DND-41 (cell line): ENCODE results near the gene TSHZ2.

ENCODE experiments used
- CTCF ChIP-seq: IDR thresholded peaks from 2 replicates; pipeline ENCODE4 v1.5.1; 2012; ENCODE audit warnings: borderline replicate concordance, low read length, moderate library complexity, mild to moderate bottlenecking; ENCODE audit not compliant: poor library complexity, severe bottlenecking; ENCODE audit errors: extremely low read depth
- EZH2 ChIP-seq: IDR thresholded peaks from 3 replicates; pipeline ENCODE4 v1.6.1; 2012; ENCODE audit warnings: borderline replicate concordance, low read depth, mild to moderate bottlenecking, moderate library complexity, low read length, inconsistent platforms; ENCODE audit not compliant: severe bottlenecking

GRCh38 chr20:53352727-53353440 lies 380.7 kb downstream of the TSHZ2 start:
- TF ChIP-seq CTCF (no peak), EZH2 (no peak)
